ENCODE data around the gene PREP. TPM values are rescaled to one million over a fixed set of nuclear protein-coding genes. Genes with fewer than 3 reads are reported as not detected.

Gene PREP
- total and polyA plus RNA-seq, 12 donors = 12.3 to 37.4 (median 26.8) TPM

- WGBS, 2 donors = 78 to 87% methylated on average over 6 of the region's 6 CpGs
- TF ChIP-seq CTCF (IDR thresholded peaks at IDR 0.05) = no peak
- ATAC-seq (no peak), DNase-seq (no peak)
- Histone ChIP-seq H3K36me3 (no peaks in the 10 kb centered on the region), H3K27ac (no peak overlapping the region), H3K27me3 (no peaks in the 10 kb centered on the region), H3K4me3 (no peak overlapping the region), H3K4me1 (peaks cover 0 to 12% (median 0%) of the 10 kb centered on the region in 9 donors), H3K9me3 (no peaks in the 10 kb centered on the region)
- intact Hi-C loops (cut with DNase I) = no loop called here
These were observed 149.1 kb downstream of the PREP start for GRCh38 chr6:105253787-105254186.

GRCh38 chr6:105251689-105252088, 151.2 kb downstream of the PREP start:
- ATAC-seq = no peak
- H3K4me3 ChIP-seq = no peak overlapping the region
- H3K9me3 ChIP-seq = no peaks in the 10 kb centered on the region
- DNase-seq = no peak
- intact Hi-C loops (cut with DNase I) = no loop called here
- WGBS, 2 donors = 86 to 90% methylated on average over 2 of the region's 2 CpGs
- no peaks in the 10 kb centered on the region for H3K36me3 ChIP-seq
- no peak overlapping the region for H3K27ac ChIP-seq
- H3K4me1 ChIP-seq = peaks cover 0 to 2% (median 0%) of the 10 kb centered on the region in 9 donors
- no peaks in the 10 kb centered on the region for H3K27me3 ChIP-seq
- TF ChIP-seq CTCF (IDR thresholded peaks at IDR 0.05) = no peak

- no peaks in the 10 kb centered on the region for H3K4me1 ChIP-seq
- no peaks in the 10 kb centered on the region for H3K27me3 ChIP-seq
- no peak for TF ChIP-seq CTCF (IDR thresholded peaks at IDR 0.05)
- ATAC-seq = no peak
- DNase-seq = no peak
- intact Hi-C loops (cut with DNase I) = no loop called here
- no peak overlapping the region for H3K4me3 ChIP-seq
- no peaks in the 10 kb centered on the region for H3K36me3 ChIP-seq
- no peaks in the 10 kb centered on the region for H3K9me3 ChIP-seq
- H3K27ac ChIP-seq = no peak overlapping the region
- WGBS, 2 donors = 71 to 75% methylated on average over 2 of the region's 2 CpGs
These were observed 152.3 kb downstream of the PREP start for GRCh38 chr6:105250533-105250932.

- ATAC-seq = no peak
- H3K9me3 ChIP-seq = no peaks in the 10 kb centered on the region
- no peaks in the 10 kb centered on the region for H3K36me3 ChIP-seq
- no peaks in the 10 kb centered on the region for H3K4me1 ChIP-seq
- WGBS, 2 donors = 65 to 70% methylated on average over 2 of the region's 2 CpGs
- no peak overlapping the region for H3K27ac ChIP-seq
- no peak for DNase-seq
- intact Hi-C loops (cut with DNase I) = no loop called here
- no peak for TF ChIP-seq CTCF (IDR thresholded peaks at IDR 0.05)
- no peaks in the 10 kb centered on the region for H3K27me3 ChIP-seq
- H3K4me3 ChIP-seq = no peak overlapping the region
These were observed 159.4 kb downstream of the PREP start for GRCh38 chr6:105243487-105243886.

Data from heart right ventricle (tissue), 16 donors.